A673 (cell line): ENCODE measurements around the gene HDAC3. TPM values are rescaled to one million over a fixed set of nuclear protein-coding genes. Genes with fewer than 3 reads are reported as not detected.

Source experiments
- BruUV-seq: library from RNA; stranded (reverse); fragments of 400-500 nt; replicated peaks from 2 replicates; lab custom pipeline; 2021; lab: Mats Ljungman, UMichigan
- CTCF ChIA-PET: fragments of 300-600 bp; sonication (Branson Sonifier 250); formaldehyde crosslinking; loops from one replicate; lab custom pipeline; 2022; ENCODE audit warnings: antibody characterized with exemption; lab: Charles Lee
- POLR2A ChIA-PET: fragments of 300-600 bp; sonication (Branson Sonifier 250); formaldehyde crosslinking; loops from one replicate; lab custom pipeline; 2022; ENCODE audit warnings: antibody characterized with exemption; ENCODE audit not compliant: low non-redundant PET; lab: Charles Lee
- DNase-seq: peaks from one replicate; pipeline ENCODE4 v3.0.0-alpha.2; 2015; ENCODE audit warnings: low spot score
- H3K27ac ChIP-seq: fragments of 200-600 bp; sonication (generic); 2 replicates; pipeline ENCODE4 v1.5.1; 2016; ENCODE audit warnings: mixed run types, low read depth, mild to moderate bottlenecking, mixed read lengths, antibody characterized with exemption, low read length; ENCODE audit not compliant: poor library complexity, severe bottlenecking
- H3K27me3 ChIP-seq: fragments of 200-600 bp; sonication (generic); replicated peaks from 2 replicates; pipeline ENCODE4 v1.6.1; 2017; ENCODE audit warnings: mixed run types, low read depth, mild to moderate bottlenecking, mixed read lengths, antibody characterized with exemption, low read length; ENCODE audit not compliant: insufficient read depth, poor library complexity
- H3K36me3 ChIP-seq: fragments of 200-600 bp; sonication (generic); 2 replicates; pipeline ENCODE4 v1.6.1; 2016; ENCODE audit warnings: mixed run types, mild to moderate bottlenecking, mixed read lengths, antibody characterized with exemption, low read length; ENCODE audit not compliant: insufficient read depth, poor library complexity, severe bottlenecking
- H3K4me1 ChIP-seq: fragments of 200-600 bp; sonication (generic); 2 replicates; pipeline ENCODE4 v1.6.1; 2017; ENCODE audit warnings: mixed run types, mild to moderate bottlenecking, mixed read lengths, antibody characterized with exemption, low read length; ENCODE audit not compliant: insufficient read depth, poor library complexity, severe bottlenecking
- H3K4me3 ChIP-seq: fragments of 200-600 bp; sonication (generic); 2 replicates; pipeline ENCODE4 v1.5.1; 2016; ENCODE audit warnings: low read depth, mixed run types, mild to moderate bottlenecking, mixed read lengths, low read length; ENCODE audit not compliant: poor library complexity, severe bottlenecking
- H3K9me3 ChIP-seq: fragments of 200-600 bp; sonication (generic); 2 replicates; pipeline ENCODE4 v1.6.1; 2016; ENCODE audit warnings: mixed run types, low read depth, mild to moderate bottlenecking, mixed read lengths, antibody characterized with exemption, low read length; ENCODE audit not compliant: poor library complexity, severe bottlenecking
- CTCF ChIP-seq: fragments of 300-800, 200-600 bp; sonication (generic); conservative IDR thresholded peaks from 2 replicates; pipeline ENCODE4 v1.5.1; 2017; ENCODE audit warnings: low read depth, mild to moderate bottlenecking, antibody characterized with exemption, low read length, moderate library complexity, mixed read lengths
- EZH2 ChIP-seq: fragments of 200-600 bp; sonication (generic); IDR thresholded peaks from 2 replicates; pipeline ENCODE4 v1.6.1; 2017; ENCODE audit warnings: borderline replicate concordance, low read depth, mild to moderate bottlenecking, mixed read lengths, antibody characterized with exemption, low read length; ENCODE audit not compliant: poor library complexity, severe bottlenecking
- intact Hi-C: fragments of 100-400 bp; cut with micrococcal nuclease; formaldehyde crosslinking; loops from one replicate; pipeline ENCODE4 v1.10.0; 2022; ENCODE audit not compliant: unreplicated experiment
- total RNA-seq: library from RNA; stranded (reverse); gene quantifications from 2 replicates; pipeline ENCODE4 v1.2.3, GENCODE V29; 2021

Gene HDAC3
- total RNA-seq, 1 experiment from 2014 or later, result 93.1 TPM

DNA sequence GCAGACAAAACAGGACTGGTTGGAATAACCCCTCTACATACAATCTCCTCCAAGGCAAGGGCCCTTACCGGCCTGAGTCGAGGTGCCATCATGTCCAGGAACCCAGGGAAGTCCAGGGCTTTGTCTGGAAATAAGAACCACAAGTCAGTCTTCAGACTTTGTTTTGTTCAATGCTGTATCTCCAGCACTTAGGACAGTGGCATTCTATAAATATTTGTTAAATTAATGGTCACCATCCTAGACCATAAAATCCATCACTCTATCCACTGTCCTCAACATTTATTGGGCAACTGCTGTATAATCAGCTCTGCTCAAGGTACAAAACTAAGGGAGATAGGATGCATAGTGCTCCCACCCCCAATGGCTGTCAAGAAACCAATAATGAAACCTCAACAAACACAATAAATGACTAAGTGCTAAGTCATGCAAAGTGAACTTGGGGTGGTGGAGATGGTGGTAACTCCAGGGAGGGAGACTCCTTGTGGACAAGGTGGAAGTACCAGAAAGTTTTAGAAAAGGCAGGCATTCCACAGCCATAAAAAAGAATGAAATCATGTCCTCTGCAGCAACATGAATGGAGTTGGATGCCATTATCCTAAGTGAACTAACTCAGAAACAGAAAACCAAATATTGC, 5.1 kb upstream of the HDAC3 start:
- no peaks in the 10 kb centered on the region for H3K9me3 ChIP-seq
- no peaks in the 10 kb centered on the region for H3K27me3 ChIP-seq
- H3K4me3 ChIP-seq, result no peak overlapping the region
- CTCF ChIA-PET, result no interaction called here
- H3K4me1 ChIP-seq, result no peaks in the 10 kb centered on the region
- POLR2A ChIA-PET, result no interaction called here
- no TSS peak for BruUV-seq
- H3K36me3 ChIP-seq, result no peaks in the 10 kb centered on the region
- DNase-seq, result peak; percentile 51
- no peak overlapping the region for H3K27ac ChIP-seq
- TF ChIP-seq EZH2, result no peak
- TF ChIP-seq CTCF, result peak; percentile 28; the same call in 1 of the 2 replicates
- intact Hi-C loops, result no loop called here

DNA sequence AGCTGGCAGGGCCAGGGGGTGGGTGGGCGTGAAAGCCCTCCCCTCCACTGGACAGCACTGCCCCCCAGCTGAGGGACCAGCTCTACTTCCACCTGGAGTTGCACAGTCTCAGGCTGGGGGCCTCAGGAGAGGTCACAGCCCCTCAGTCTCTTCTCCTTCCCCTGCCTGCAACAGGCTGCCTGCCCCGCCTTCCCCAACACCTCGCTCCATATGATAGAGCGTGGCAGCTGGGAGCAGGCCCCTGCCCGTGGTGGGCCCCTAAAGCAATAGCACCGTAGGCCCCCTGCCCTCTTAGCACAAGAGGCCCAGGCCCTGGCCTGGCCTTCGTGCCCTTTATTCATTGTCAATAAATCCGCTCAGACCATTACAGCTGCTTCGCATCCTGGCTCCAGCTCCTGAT, 4.0 kb upstream of the HDAC3 start:
- Histone ChIP-seq H3K4me3 (no peak overlapping the region), H3K36me3 (no peaks in the 10 kb centered on the region), H3K4me1 (peaks cover 2% of the 10 kb centered on the region), H3K9me3 (no peaks in the 10 kb centered on the region), H3K27ac (no peak overlapping the region), H3K27me3 (no peaks in the 10 kb centered on the region)
- POLR2A ChIA-PET, result no interaction called here
- DNase-seq, result no peak
- CTCF ChIA-PET, result no interaction called here
- intact Hi-C loops, result no loop called here
- TF ChIP-seq CTCF, result no peak
- no peak for TF ChIP-seq EZH2
- no TSS peak for BruUV-seq

- POLR2A ChIA-PET, result no interaction called here
- Histone ChIP-seq H3K4me1 (peaks cover 7% of the 10 kb centered on the region), H3K27ac (no peak overlapping the region), H3K36me3 (no peaks in the 10 kb centered on the region), H3K4me3 (no peak overlapping the region), H3K9me3 (no peaks in the 10 kb centered on the region), H3K27me3 (no peaks in the 10 kb centered on the region)
- CTCF ChIA-PET, result no interaction called here
- TF ChIP-seq EZH2 (no peak), CTCF (no peak)
- BruUV-seq, result no TSS peak
- intact Hi-C loops, result no loop called here
- DNase-seq, result no peak
Observed at GRCh38 chr5:141640051-141640415, 3.4 kb upstream of the HDAC3 start.
